Stomach (tissue), 9 donors: ENCODE data around the gene ATP13A1. TPM values are rescaled to one million over a fixed set of nuclear protein-coding genes. Genes with fewer than 3 reads are reported as not detected.

ENCODE experiments used
- DNase-seq, 2 donors: peaks; one replicate each; pipeline versions ENCODE4 v3.0.0 to v3.0.0-alpha.2; 2013 to 2019
- H3K27ac ChIP-seq, 5 donors: fragments of 200-600 bp in 4 of 5; sonication (generic) in 4 of 5; one replicate each; pipeline ENCODE4 v1.5.1; 2013 to 2019; ENCODE audit warnings: mild to moderate bottlenecking in 1 of 5, moderate library complexity in 1 of 5
- H3K27me3 ChIP-seq, 3 donors: fragments of 200-600 bp; sonication (generic); one replicate each; pipeline ENCODE4 v1.5.1; 2017 to 2019; ENCODE audit warnings: mixed run types in 1 of 3
- H3K36me3 ChIP-seq, 4 donors: fragments of 200-600 bp; sonication (generic); 1 replicate in 3 of 4; 2 replicates in 1 of 4; pipeline ENCODE4 v1.5.1; 2016 to 2019
- H3K4me1 ChIP-seq, 4 donors: fragments of 200-600 bp; sonication (generic); one replicate each; pipeline ENCODE4 v1.5.1; 2016 to 2019
- H3K4me3 ChIP-seq, 4 donors: fragments of 200-600 bp; sonication (generic) in 3 of 4; one replicate each; pipeline ENCODE4 v1.5.1; 2016 to 2019; ENCODE audit warnings: mild to moderate bottlenecking in 1 of 4
- H3K9me3 ChIP-seq, 4 donors: fragments of 200-600 bp; sonication (generic); one replicate each; pipeline ENCODE4 v1.5.1; 2016 to 2019
- CTCF ChIP-seq, 7 experiments: fragments of 450-650 bp in 4 of 7; fragments of 200-600 bp in 3 of 7; sonication (generic) in 3 of 7; IDR thresholded peaks; one replicate each; pipeline ENCODE4 v1.5.1; 2016 to 2019; ENCODE audit warnings: antibody characterized with exemption in 7 of 7, control low read depth in 2 of 7, mild to moderate bottlenecking in 1 of 7
- EP300 ChIP-seq: sonication (generic); formaldehyde crosslinking; IDR thresholded peaks from one replicate; pipeline ENCODE4 v1.6.1; 2017; ENCODE audit warnings: antibody characterized with exemption
- POLR2A ChIP-seq, 4 donors: fragments of 450-650 bp; IDR thresholded peaks; one replicate each; pipeline ENCODE4 v1.6.1; 2016; ENCODE audit warnings: antibody characterized with exemption in 4 of 4, control low read depth in 2 of 4, mild to moderate bottlenecking in 1 of 4, moderate library complexity in 1 of 4
- POLR2AphosphoS5 ChIP-seq, 3 donors: sonication (generic); formaldehyde crosslinking; IDR thresholded peaks; one replicate each; pipeline ENCODE4 v1.6.1; 2016; ENCODE audit warnings: antibody characterized with exemption in 3 of 3
- WGBS, 5 donors: extraction: QIAGEN DNeasy Blood & Tissue Kit in 3 of 5; methylation state at CpG; one replicate each; pipeline versions ENCODE4 v1.1.5 to v1.1.7; 2013 to 2018; 5-methylcytosine and 5-hydroxymethylcytosine counted together
- intact Hi-C: fragments of 100-400 bp; cut with DNase I; formaldehyde crosslinking; loops from one replicate; pipeline ENCODE4 v1.15.1; 2023; ENCODE audit warnings: low total_unique reads
- polyA plus RNA-seq, 3 donors: library from polyadenylated mRNA; stranded (reverse); fragments of 200-250 nt; gene quantifications; one replicate each; pipeline ENCODE4 v1.2.3, GENCODE V29; 2013
- total RNA-seq, 5 donors: library from RNA; depleted of rRNA; stranded (reverse); fragments of >200 nt; gene quantifications; one replicate each; pipeline versions ENCODE4 v1.1.0 to v1.2.3, GENCODE V29; 2014 to 2016
- donor health status: healthy with polysubstance abuse.
- donor health status: Bipolar disorder and iron deficiency.
- donor health status: healthy.

ATP13A1 gene
- total and polyA plus RNA-seq, 8 donors: 17.3 to 451 (median 56.5) TPM

GRCh38 chr19:19679176-19680073 is 15.9 kb upstream of the ATP13A1 start:
- intact Hi-C loops: no loop called here
- no peak for DNase-seq
- Histone ChIP-seq H3K27me3 (no peaks in the 10 kb centered on the region), H3K36me3 (peaks cover 35 to 86% (median 73%) of the 10 kb centered on the region in 4 donors), H3K4me1 (no peaks in the 10 kb centered on the region), H3K9me3 (peaks cover 3 to 98% (median 51%) of the 10 kb centered on the region in 4 donors), H3K4me3 (no peak overlapping the region), H3K27ac (no peak overlapping the region)
- WGBS, 5 donors: 96 to 98% (median 98%) methylated on average over 20 of the region's 20 CpGs
- TF ChIP-seq POLR2AphosphoS5 (IDR thresholded peaks at IDR 0.05) (no peak), CTCF (IDR thresholded peaks at IDR 0.05) (no peak), POLR2A (IDR thresholded peaks at IDR 0.05) (no peak), EP300 (no peak)

GRCh38 chr19:19677579-19677978 is 14.1 kb upstream of the ATP13A1 start:
- no peak overlapping the region for H3K4me3 ChIP-seq
- no peak for TF ChIP-seq POLR2AphosphoS5 (IDR thresholded peaks at IDR 0.05)
- no peak for TF ChIP-seq CTCF (IDR thresholded peaks at IDR 0.05)
- no peak for TF ChIP-seq EP300
- no peak for TF ChIP-seq POLR2A (IDR thresholded peaks at IDR 0.05)
- no peaks in the 10 kb centered on the region for H3K4me1 ChIP-seq
- H3K36me3 ChIP-seq: peaks cover 38 to 98% (median 91%) of the 10 kb centered on the region in 4 donors
- WGBS, 5 donors: 87 to 98% (median 95%) methylated on average over 6 to 7 of the region's 7 CpGs
- peaks cover 3 to 90% (median 45%) of the 10 kb centered on the region in 4 donors for H3K9me3 ChIP-seq
- H3K27me3 ChIP-seq: no peaks in the 10 kb centered on the region
- no peak overlapping the region for H3K27ac ChIP-seq
- DNase-seq: no peak
- intact Hi-C loops: no loop called here

- peaks cover 29 to 73% (median 72%) of the 10 kb centered on the region in 4 donors for H3K36me3 ChIP-seq
These were observed 10.8 kb upstream of the ATP13A1 start for GRCh38 chr19:19674315-19674714.

More at GRCh38 chr19:19674315-19674714, 10.8 kb upstream of the ATP13A1 start:
- no peak for DNase-seq
- no peaks in the 10 kb centered on the region for H3K27me3 ChIP-seq
- intact Hi-C loops: no loop called here
- H3K9me3 ChIP-seq: peaks cover 0 to 64% (median 27%) of the 10 kb centered on the region in 4 donors
- H3K4me1 ChIP-seq: peaks cover 10 to 19% (median 12%) of the 10 kb centered on the region in 4 donors
- no peak overlapping the region for H3K4me3 ChIP-seq
- no peak overlapping the region for H3K27ac ChIP-seq
- 97 to 99% (median 98%) methylated on average over 6 of the region's 6 CpGs for WGBS, 5 donors
- TF ChIP-seq POLR2A (IDR thresholded peaks at IDR 0.05): no peak
- no peak for TF ChIP-seq POLR2AphosphoS5 (IDR thresholded peaks at IDR 0.05)
- no peak for TF ChIP-seq CTCF (IDR thresholded peaks at IDR 0.05)
- TF ChIP-seq EP300: no peak
